Activated T-cell treated with anti-CD3 and anti-CD28 coated beads for 48 hours (primary cell): Measurements from ENCODE around the gene USP3.

Experiments used
- DNase-seq: peaks from one replicate; pipeline ENCODE4 v3.0.0-alpha.2; 2020; ENCODE audit warnings: low read depth

USP3 gene

GRCh38 chr15:63497642-63498467, 6.5 kb upstream of the USP3 start:
- DNase-seq = no peak

- DNase-seq = no peak
Observed at GRCh38 chr15:63499175-63499549, 5.2 kb upstream of the USP3 start.

GRCh38 chr15:63499611-63500010, 4.8 kb upstream of the USP3 start:
- no peak for DNase-seq

- no peak for DNase-seq
Observed at GRCh38 chr15:63500265-63501250, 3.8 kb upstream of the USP3 start.

GRCh38 chr15:63501256-63502089, 2.9 kb upstream of the USP3 start:
- DNase-seq = no peak

- DNase-seq = no peak
Observed at GRCh38 chr15:63502137-63502766, 2.1 kb upstream of the USP3 start.

GRCh38 chr15:63502843-63503738, 1.3 kb upstream of the USP3 start:
- peak; percentile 77 for DNase-seq

- DNase-seq = peak; percentile 83
Observed at GRCh38 chr15:63503739-63504246, 600 bp upstream of the USP3 start.

- peak; percentile 27 for DNase-seq
Observed at GRCh38 chr15:63504979-63505841, 817 bp downstream of the USP3 start.

GRCh38 chr15:63505842-63506222, 1.4 kb downstream of the USP3 start:
- DNase-seq = no peak

- no peak for DNase-seq
Observed at GRCh38 chr15:63506537-63507035, 2.2 kb downstream of the USP3 start.

- no peak for DNase-seq
Observed at GRCh38 chr15:63507878-63508818, 3.8 kb downstream of the USP3 start.

- no peak for DNase-seq
Observed at GRCh38 chr15:63509056-63509954, 4.9 kb downstream of the USP3 start.

- DNase-seq = no peak
Observed at GRCh38 chr15:63509955-63510940, 5.9 kb downstream of the USP3 start.

- no peak for DNase-seq
Observed at GRCh38 chr15:63512148-63512547, 7.8 kb downstream of the USP3 start.

GRCh38 chr15:63513271-63513670, 8.9 kb downstream of the USP3 start:
- no peak for DNase-seq
